WTC11 (cell line): ENCODE results near the gene LPP. TPM values are rescaled to one million over a fixed set of nuclear protein-coding genes. Genes with fewer than 3 reads are reported as not detected.

Experiments
- ATAC-seq: fragments of 200-7000 bp; cut with Tn5 transposase; 2 replicates; pipeline ENCODE4 v1.10.0; 2021; ENCODE audit warnings: mild to moderate bottlenecking, moderate library complexity
- CTCF ChIA-PET: fragments of 300-600 bp; sonication (Branson Sonifier 250); formaldehyde crosslinking; loops from one replicate; lab custom pipeline; 2021; ENCODE audit warnings: antibody characterized with exemption; lab: Charles Lee
- POLR2A ChIA-PET: fragments of 350-600 bp; sonication (Branson Sonifier 250); formaldehyde crosslinking; loops from one replicate; lab custom pipeline; 2021; ENCODE audit warnings: antibody characterized with exemption; lab: Charles Lee
- DNase-seq: peaks from one replicate; pipeline ENCODE4 v3.0.0; 2021; ENCODE audit warnings: low spot score
- H3K27ac Mint-ChIP-seq: 2 replicates; pipeline ENCODE4 v1.8.0; 2021; ENCODE audit warnings: mixed read lengths
- H3K27me3 Mint-ChIP-seq: 2 replicates; pipeline ENCODE4 v1.8.0; 2021; ENCODE audit warnings: low read depth, mild to moderate bottlenecking, moderate library complexity, mixed read lengths
- H3K36me3 Mint-ChIP-seq: 2 replicates; pipeline ENCODE4 v1.8.0; 2021; ENCODE audit warnings: mixed read lengths
- H3K4me1 Mint-ChIP-seq: 2 replicates; pipeline ENCODE4 v1.8.0; 2022; ENCODE audit warnings: mixed read lengths
- H3K4me3 Mint-ChIP-seq: 2 replicates; pipeline ENCODE4 v1.8.0; 2021; ENCODE audit warnings: mild to moderate bottlenecking, moderate library complexity, mixed read lengths
- H3K9me3 Mint-ChIP-seq: 2 replicates; pipeline ENCODE4 v1.8.0; 2021; ENCODE audit warnings: mixed read lengths
- AFF4 ChIP-seq: sonication (generic); formaldehyde crosslinking; IDR thresholded peaks from 2 replicates; pipeline ENCODE4 v1.8.1; 2023; ENCODE audit warnings: mild to moderate bottlenecking, missing genetic modification reagents, borderline replicate concordance
- ARID4B ChIP-seq: sonication (generic); formaldehyde crosslinking; IDR thresholded peaks from 2 replicates; pipeline ENCODE4 v1.8.0; 2023; ENCODE audit warnings: missing genetic modification reagents, mild to moderate bottlenecking, borderline replicate concordance
- ATF1 ChIP-seq: sonication (generic); formaldehyde crosslinking; IDR thresholded peaks from 2 replicates; pipeline ENCODE4 v1.8.1; 2023; ENCODE audit warnings: mild to moderate bottlenecking, moderate library complexity, missing genetic modification reagents
- CTCF ChIP-seq: fragments of 200-600 bp; IDR thresholded peaks from 2 replicates; pipeline ENCODE4 v1.8.0; 2022; ENCODE audit warnings: antibody characterized with exemption
- ELF4 ChIP-seq: sonication (generic); formaldehyde crosslinking; IDR thresholded peaks from 2 replicates; pipeline ENCODE4 v1.8.1; 2022; ENCODE audit warnings: low read depth, mild to moderate bottlenecking, moderate library complexity, missing genetic modification reagents
- ESRRA ChIP-seq: sonication (generic); formaldehyde crosslinking; IDR thresholded peaks from 2 replicates; pipeline ENCODE4 v1.8.1; 2022; ENCODE audit warnings: mild to moderate bottlenecking, missing genetic modification reagents, borderline replicate concordance
- FOXK1 ChIP-seq: sonication (generic); formaldehyde crosslinking; IDR thresholded peaks from 2 replicates; pipeline ENCODE4 v1.8.0; 2022; ENCODE audit warnings: mild to moderate bottlenecking, moderate library complexity, missing genetic modification reagents
- GRHL2 ChIP-seq: fragments of 250-450 bp; sonication (Bioruptor Pico); IDR thresholded peaks from 2 replicates; pipeline ENCODE4 v1.8.0; 2022; ENCODE audit warnings: mild to moderate bottlenecking, moderate library complexity; ENCODE audit not compliant: insufficient replicate concordance, severe bottlenecking
- HMGXB4 ChIP-seq: sonication (generic); formaldehyde crosslinking; IDR thresholded peaks from 2 replicates; pipeline ENCODE4 v1.8.1; 2023; ENCODE audit warnings: mild to moderate bottlenecking, moderate library complexity, missing genetic modification reagents
- JAZF1 ChIP-seq: fragments of 250-450 bp; sonication (Bioruptor Pico); IDR thresholded peaks from 2 replicates; pipeline ENCODE4 v1.9.0; 2021; ENCODE audit warnings: moderate library complexity, mild to moderate bottlenecking, inconsistent platforms
- MAX ChIP-seq: sonication (generic); formaldehyde crosslinking; IDR thresholded peaks from 2 replicates; pipeline ENCODE4 v1.8.0; 2022; ENCODE audit warnings: mild to moderate bottlenecking, missing genetic modification reagents
- PREB ChIP-seq: sonication (generic); formaldehyde crosslinking; IDR thresholded peaks from 2 replicates; pipeline ENCODE4 v1.8.1; 2022; ENCODE audit warnings: mild to moderate bottlenecking, missing genetic modification reagents, moderate library complexity, borderline replicate concordance
- PRRX2 ChIP-seq: fragments of 250-450 bp; sonication (Bioruptor Pico); IDR thresholded peaks from 2 replicates; pipeline ENCODE4 v1.8.0; 2021; ENCODE audit warnings: mild to moderate bottlenecking
- RELA ChIP-seq: sonication (generic); formaldehyde crosslinking; IDR thresholded peaks from 2 replicates; pipeline ENCODE4 v1.8.1; 2022; ENCODE audit warnings: missing genetic modification reagents, mild to moderate bottlenecking, borderline replicate concordance
- SOX15 ChIP-seq: fragments of 250-450 bp; sonication (Bioruptor Pico); IDR thresholded peaks from 2 replicates; pipeline ENCODE4 v1.9.0; 2021; ENCODE audit warnings: mild to moderate bottlenecking
- ZNF121 ChIP-seq: sonication (generic); formaldehyde crosslinking; IDR thresholded peaks from 2 replicates; pipeline ENCODE4 v1.8.0; 2023; ENCODE audit warnings: missing genetic modification reagents
- ZNF317 ChIP-seq: sonication (generic); formaldehyde crosslinking; IDR thresholded peaks from 2 replicates; pipeline ENCODE4 v1.8.1; 2023; ENCODE audit warnings: low read depth, mild to moderate bottlenecking, moderate library complexity, missing genetic modification reagents, borderline replicate concordance
- total RNA-seq: library from RNA; stranded (reverse); gene quantifications from 3 replicates; pipeline ENCODE4 v1.2.3, GENCODE V29; 2021

Gene LPP
- total RNA-seq, 1 experiment from 2014 or later, result 49.6 TPM

GRCh38 chr3:188822004-188822403 is 668.0 kb downstream of the LPP start:
- H3K4me3 Mint-ChIP-seq, result no peak overlapping the region

More at GRCh38 chr3:188822004-188822403, 668.0 kb downstream of the LPP start:
- Mint-ChIP-seq H3K27me3 (no peaks in the 10 kb centered on the region), H3K27ac (no peak overlapping the region)
- DNase-seq (no peak), ATAC-seq (no peak)
- CTCF ChIA-PET, result no interaction called here
- TF ChIP-seq JAZF1 (CRISPR knock-in tag) (no peak), PREB (no peak), GRHL2 (CRISPR knock-in tag) (no peak), MAX (no peak), AFF4 (CRISPR knock-in tag) (no peak), SOX15 (CRISPR knock-in tag) (no peak), ATF1 (CRISPR knock-in tag) (no peak), ZNF317 (CRISPR knock-in tag) (no peak), FOXK1 (no peak), ELF4 (CRISPR knock-in tag) (no peak), ZNF121 (CRISPR knock-in tag) (no peak), HMGXB4 (CRISPR knock-in tag) (no peak), RELA (CRISPR knock-in tag) (no peak), CTCF (no peak), ARID4B (no peak), PRRX2 (CRISPR knock-in tag) (no peak), ESRRA (CRISPR knock-in tag) (no peak)
- TF ChIP-seq, all 79 proteins: peak for 0
- H3K36me3 Mint-ChIP-seq, result no peaks in the 10 kb centered on the region
- POLR2A ChIA-PET, result no interaction called here
- H3K4me1 Mint-ChIP-seq, result peaks cover 5% of the 10 kb centered on the region; the same call in 1 of the 2 replicates
- H3K9me3 Mint-ChIP-seq, result no peaks in the 10 kb centered on the region
